ENCODE measurements around the gene CATSPERE.
"Not testable (repeated sequence)": the region's sequence is repeated elsewhere in the genome, so short reads cannot be mapped to it uniquely, and the experiment has no call there.

The CATSPERE gene

DNA sequence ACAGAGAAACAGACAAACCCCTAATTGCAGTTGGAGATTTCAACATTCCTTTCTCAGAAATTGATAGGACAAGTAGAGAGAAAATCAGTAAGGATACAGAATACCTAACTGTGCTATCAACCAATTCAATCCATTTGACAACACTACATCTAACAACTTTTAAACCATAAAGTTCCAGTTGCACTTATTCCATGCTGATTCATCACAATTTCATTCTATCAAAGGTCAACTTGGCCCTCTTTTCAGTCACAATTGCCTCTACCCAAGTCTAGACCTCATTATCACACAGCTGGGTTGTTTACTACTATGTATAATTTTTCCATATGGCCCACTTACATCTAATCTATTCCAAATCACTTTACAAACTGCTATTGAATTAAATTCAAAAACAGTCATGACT, 172.1 kb downstream of the CATSPERE start:
- no peak for DNase-seq (ENCODE audit: low read depth in 2 of 2)

DNA sequence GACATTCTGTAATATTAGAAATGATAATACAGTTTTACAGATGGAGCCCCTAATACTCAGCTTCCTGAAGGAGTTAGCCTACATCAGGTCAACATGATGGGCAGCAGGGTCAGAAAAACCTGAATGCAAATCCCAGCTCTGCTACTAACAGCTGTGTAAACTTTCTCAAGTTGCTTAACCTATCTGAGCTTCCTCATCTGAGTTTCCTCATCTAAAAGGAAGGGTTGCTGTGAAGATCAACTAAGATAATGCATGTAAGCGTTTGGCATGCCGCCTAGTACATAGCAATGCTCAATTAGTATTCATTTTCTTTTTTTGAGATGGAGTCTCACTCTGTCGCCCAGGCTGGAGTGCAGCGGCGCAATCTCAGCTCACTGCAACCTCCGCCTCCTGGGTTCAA, 173.5 kb downstream of the CATSPERE start:
- no peak for DNase-seq (ENCODE audit: low read depth in 2 of 2)

DNA sequence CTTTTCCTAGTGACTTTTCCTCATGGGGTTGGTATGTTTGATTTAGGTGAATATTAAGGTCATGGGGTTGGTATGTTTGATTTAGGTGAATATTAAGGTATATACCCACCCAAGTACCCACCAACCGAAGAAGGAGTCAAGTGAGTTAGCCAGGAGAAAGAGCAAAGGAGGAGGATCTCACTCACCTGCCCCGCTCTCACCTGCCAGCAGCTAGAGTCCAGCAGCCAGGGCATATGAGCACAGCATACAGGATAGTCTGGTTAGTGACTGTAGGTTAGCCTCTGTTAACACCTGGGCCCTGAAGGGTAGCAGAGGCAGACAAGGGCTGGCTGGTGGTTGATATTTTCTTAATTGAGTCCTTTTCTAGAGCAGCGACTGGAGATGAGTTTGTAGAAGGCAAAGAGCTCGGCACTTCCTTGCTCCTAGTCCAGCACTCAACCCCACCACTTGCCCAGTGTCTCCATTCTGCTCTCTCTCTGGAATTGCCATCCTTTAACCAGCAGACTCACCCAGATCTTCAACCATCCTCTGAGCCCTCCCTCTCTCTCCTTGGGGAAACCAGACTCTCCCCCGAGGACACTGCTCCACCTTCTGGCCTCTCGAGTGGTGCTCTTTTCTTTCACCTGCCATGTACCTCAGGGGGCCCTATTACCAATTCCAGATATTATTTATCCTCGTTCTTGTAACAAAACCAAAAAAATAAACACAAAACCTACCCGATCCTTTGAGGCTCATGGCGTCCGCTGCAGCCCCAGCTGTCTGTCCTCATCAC, 175.6 kb downstream of the CATSPERE start:
- no peak for DNase-seq (ENCODE audit: low read depth in 2 of 2)

DNA sequence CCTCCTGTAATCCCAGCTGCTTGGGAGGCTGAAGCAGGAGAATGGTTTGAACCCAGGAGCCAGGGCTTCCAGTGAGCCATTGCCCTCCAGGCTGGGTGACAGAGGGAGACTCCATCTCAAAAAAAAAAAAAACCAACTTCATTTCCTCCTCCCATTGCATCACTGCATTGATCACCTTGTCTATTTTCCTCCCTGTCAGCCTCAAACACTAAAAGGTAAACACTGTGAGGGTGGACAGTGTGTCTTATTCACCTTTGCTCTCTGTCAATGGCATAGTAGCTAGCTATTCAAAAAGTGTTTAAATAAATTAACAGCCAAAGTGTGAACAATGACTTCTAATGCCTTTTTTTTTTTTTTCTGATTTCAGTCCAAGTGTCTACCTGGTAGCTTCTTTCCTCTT, 178.5 kb downstream of the CATSPERE start:
- DNase-seq (ENCODE audit: low read depth in 2 of 2) = no peak

DNA sequence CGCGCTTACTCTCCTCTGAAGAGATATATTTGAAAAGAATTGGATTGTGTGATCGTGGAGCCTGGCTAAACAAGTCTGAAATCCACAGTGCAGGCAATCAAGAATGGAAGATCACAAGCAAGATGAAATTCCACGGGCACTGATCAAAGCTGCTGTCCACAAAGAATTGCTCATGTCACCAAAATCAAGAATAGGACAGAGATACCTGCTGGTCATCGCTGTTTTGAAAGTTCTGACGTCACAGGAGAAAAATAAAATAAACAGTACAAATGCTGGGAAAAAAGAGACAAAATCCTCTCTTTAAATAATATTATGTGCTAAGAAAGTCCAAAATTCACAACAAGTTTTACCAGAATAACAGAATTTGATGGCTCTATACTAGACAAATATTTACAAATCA, 179.8 kb downstream of the CATSPERE start:
- no peak for DNase-seq (ENCODE audit: low read depth in 2 of 2)

DNA sequence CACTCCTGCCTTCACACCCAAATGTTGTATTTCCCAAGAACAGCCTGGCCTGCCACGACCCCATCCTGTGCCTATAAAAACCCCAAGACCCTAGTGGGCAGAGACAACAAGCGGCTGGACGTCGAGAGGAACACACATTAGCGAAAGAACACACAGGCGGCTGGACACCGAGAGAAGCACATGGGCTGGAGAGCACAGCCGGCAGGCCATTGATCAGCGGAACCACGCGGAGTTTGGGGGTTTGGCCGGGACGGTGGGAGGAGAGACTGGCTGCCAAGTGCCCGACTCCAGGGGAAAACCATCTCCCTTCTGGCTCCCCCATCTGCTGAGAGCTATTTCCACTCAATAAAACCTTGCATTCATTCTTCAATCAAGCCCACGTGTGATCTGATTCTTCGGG, 181.5 kb downstream of the CATSPERE start:
- no peak for DNase-seq (ENCODE audit: low read depth in 2 of 2)

DNA sequence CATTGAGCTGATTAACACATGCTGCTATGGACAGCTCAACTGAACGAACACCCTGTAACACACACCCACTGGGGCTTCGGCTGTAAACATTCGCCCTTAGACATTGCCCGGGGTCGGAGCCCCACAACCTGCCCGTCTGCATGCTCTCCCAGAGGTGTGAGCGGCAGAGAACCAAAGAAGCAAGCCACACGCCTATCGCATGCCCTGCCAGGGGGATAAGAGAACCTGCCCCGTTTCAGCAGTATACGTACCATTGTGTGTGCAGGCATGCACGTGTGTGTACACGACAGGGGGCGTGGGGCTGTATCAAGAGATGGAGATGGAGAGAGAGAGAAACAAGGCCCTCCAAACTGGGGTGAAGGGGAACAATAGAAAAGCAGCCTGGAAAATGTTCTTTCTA, 181.9 kb downstream of the CATSPERE start:
- no peak for DNase-seq (ENCODE audit: low read depth in 2 of 2)

DNA sequence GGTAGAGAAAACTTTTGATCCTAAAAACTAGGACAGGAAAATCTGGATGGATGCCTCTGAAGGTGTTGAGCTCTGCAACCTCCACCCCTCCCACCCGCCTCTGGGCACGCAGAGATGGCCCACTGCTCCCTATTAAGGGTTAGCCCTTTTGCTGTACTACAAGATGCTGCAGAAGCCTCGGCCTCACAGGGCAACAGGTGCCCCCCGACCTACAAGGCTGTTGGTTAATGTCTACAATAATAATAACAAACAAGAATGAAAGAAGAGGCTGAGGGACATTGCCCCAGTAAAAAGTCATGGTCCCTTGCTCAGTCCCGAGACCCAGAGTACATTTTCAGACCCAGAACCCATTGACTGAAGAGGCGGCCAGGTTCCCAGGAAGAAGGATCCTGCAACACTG, 184.3 kb downstream of the CATSPERE start:
- no peak for DNase-seq (ENCODE audit: low read depth in 2 of 2)

DNA sequence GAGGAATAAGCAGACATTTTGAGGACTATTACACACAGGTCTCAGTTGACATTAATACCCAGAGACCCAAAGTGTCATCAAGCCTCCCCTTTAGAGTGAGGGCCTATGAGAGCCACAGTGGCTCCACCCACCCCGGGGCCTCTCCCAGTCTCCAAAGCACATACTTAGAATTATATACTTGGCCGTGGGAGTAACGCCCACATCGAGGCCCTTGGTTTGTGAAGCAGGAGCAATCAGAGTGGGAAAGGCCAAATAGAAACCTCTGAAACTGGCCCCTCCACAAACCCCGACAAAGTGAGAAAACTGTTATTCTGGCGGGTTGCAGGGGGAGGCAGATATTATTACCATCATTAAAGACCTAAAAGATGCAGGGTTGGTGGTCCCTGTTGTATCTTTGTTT, 184.8 kb downstream of the CATSPERE start:
- DNase-seq (ENCODE audit: low read depth in 2 of 2) = no peak

DNA sequence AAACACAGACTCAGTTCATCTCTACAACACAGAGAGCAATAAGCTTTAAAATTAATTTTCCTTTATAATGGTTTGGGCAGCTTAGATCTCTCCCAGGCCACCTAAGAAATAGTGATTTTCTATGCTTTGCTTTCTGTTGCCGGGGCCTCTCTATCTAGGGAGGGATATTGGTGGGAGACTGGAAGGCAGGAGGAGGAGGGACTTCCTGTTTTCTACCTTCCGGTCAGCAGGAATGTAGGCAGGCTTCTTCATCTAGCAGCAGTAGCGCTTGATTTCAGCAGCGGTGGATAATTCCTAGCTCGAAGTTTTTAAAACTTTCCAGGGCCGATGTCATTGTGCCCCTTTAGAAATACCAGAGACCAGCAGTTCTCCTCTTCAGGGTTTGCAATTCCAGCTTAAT, 186.7 kb downstream of the CATSPERE start:
- DNase-seq (ENCODE audit: low read depth in 2 of 2) = no peak

DNA sequence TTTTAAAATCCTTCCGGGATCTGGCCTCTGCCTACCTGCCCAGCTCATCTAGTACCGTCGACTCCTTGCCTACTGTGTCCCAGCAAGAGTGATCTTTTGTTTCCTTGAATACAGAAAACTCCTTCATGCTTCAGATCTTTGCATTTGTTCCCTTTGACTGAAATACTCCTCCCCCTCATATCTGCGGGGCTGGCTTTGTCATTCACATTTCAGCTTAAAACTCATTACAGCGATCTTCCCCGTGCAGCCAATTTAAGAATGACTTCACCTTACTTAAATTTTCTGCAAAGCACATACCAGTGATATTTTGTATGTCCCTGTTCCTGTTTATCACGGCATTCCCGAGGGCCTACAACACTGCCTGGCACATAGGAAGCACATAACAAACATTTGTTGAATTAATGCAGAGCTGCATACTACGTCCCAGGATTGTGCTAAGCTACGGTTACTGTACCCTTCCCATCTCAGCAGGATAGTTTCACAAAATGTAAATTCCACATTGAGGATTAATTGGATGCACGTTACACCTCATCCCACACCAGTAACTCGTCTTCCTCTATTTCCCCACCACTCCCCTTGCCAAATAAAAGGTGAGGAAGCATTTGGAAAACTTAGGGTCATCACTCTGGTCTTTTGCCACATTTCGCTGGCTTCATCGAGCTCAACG, 191.0 kb downstream of the CATSPERE start:
- peak in 1 of 2 experiments; percentile 12 for DNase-seq (ENCODE audit: low read depth in 2 of 2)

DNA sequence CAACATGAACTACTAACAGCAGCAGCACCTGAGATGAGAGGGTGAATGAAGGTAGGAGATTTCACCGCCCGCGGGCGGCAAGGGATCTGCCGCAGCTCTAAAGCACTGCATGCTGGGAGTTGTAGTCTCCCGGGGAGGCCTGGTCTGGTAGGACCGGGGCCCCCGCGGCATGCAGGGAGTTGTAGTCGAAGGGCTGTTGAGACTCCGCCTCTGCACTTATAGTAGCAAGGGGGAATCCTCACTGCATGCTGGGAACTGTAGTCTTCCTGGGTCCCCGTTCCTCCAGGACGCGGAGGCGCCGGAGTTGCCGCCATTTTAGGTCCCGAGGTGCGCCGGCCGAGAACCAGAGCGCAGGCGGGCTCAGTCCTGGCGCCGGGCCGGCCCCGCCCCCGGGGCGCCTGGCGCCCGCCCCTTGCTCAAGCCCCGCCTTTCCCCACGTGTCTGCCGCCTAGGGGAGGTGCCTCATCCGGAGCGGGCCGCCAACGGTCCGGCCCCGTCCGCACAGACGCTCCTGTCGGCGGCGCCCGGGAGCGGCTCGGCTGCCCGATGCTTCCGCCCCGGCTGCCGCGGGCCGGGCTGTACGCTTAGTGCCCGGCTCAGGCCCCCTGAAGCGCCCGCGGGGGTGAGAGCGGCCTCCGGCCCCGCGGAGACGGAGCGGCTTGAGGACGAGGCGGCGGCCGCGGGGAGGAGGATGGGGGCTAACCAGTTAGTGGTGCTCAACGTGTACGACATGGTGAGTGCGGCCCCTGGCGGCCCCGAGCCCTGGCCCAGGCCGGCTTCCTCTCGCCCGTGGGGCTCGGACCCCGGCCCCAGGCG, 191.8 kb downstream of the CATSPERE start, which contains the start of gene DESI2:
Gene DESI2 (plus strand): TSS at position 504 of the 816 bp plus-strand sequence. CDS start 188 bp downstream, at position 692.
- peak; percentile 99 for DNase-seq (ENCODE audit: low read depth in 2 of 2)

DNA sequence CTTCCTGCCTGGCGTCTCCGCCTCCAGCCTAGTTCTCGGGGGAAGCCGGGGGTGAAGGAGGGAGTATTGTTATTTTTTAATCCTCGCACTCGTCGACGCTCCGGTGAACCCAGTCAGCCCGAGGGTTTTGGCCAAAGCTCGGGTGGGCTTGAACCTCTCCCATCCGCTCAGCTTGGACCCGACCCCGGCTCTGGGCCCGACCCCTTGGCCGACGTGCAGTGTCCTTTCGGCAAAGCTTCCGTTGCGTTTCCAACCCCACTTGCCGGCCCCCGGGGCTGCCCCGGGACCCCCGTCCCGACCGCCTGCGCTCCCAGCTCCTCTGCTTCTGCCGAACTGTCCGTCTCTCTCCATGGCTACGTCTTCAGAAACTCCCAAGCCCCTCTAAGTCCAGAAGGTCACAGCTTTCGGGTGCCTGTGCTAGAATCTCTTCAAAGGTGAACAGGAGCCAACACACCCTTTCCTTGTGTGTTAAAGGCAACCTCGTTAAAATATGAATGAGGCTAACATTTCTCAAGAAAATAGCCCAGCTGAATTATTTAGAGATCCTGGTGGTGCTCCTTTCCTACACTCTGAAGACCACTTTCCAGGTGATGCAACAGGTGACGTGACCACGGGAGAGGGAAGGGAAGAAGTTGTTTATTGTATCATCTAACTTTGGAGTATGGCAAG, 192.5 kb downstream of the CATSPERE start:
- no peak for DNase-seq (ENCODE audit: low read depth in 2 of 2)

DNA sequence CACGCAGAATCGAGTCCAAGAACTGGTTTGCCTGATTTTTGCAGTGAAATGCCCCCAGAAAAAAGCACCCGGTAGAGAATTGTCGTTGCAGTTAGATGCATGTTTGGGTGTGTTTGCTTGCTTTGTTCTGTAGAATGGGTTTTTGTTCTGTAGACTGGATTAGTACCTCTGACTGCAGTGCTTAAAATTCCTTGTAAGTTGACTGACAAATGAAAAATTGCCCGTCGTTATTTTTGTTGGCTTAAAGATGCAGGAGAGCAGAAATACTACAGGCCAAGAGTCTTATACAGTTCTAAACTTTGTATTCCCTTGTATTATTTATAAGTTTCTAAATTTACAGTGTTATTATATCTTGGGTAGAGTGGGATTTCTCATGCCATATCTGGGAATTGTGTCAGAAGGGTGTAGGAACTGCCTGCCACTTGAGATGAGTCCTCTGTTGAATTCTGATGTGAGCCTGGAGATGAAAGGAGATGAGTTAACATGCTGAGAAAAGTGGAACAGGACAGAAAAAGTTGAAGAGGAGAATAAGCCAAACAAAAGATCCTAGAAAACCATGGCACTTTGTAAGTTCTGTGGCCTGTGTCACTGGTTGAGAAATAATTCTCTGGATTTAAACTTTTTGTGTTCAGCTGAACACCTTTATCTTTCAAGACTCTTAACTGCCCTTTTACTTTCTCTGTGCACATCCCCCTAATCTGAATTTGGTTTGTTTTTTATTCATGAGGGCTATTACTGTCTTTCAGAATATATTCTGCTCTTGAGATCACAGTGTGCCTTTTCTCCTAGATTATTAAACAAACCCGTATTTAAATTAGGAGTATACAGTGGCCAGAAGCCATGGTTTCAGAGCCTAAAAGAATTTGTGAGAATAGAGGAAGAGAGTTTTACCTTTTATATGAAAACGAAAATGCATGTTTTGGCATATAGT, 193.3 kb downstream of the CATSPERE start:
- no peak for DNase-seq (ENCODE audit: low read depth in 2 of 2)

DNA sequence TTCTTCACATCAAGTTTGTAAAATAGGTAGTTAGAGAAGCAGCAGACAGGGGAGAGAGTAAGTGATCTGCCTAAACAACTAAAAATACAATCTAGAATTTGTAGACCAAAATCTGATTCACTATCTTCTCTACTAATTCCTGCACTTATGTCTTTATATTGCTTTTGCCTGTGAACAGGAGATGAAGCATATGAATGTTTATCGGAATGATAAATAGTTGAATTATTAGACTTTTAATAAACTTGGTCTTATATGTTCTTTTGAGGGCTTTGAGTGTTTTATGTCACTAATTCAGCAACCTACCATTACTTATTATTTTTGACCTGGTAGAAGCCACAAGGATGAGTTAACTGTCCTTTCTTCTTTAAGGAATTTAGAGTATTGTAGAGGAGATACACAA, 194.1 kb downstream of the CATSPERE start:
- no peak for DNase-seq (ENCODE audit: low read depth in 2 of 2)

DNA sequence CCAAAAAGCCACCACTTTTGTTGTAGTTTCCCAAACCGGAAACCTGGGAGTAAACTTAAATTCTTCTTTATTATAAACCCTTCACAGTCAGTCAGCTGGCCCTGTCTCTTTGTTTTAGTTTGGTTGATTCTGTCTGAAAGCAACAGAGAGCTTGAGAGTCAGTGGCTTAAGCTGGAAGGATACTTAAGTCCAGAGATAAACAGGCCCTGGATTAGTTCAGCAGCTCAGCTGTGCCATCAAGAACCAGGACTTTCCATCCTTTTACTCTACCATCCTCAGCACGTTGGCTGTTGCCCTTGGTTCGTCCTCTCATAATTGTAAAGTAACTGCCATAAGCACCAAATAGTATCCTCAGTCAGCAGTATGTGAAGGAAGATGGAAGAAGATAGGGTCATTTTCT, 196.3 kb downstream of the CATSPERE start:
- no peak for DNase-seq (ENCODE audit: low read depth in 2 of 2)

DNA sequence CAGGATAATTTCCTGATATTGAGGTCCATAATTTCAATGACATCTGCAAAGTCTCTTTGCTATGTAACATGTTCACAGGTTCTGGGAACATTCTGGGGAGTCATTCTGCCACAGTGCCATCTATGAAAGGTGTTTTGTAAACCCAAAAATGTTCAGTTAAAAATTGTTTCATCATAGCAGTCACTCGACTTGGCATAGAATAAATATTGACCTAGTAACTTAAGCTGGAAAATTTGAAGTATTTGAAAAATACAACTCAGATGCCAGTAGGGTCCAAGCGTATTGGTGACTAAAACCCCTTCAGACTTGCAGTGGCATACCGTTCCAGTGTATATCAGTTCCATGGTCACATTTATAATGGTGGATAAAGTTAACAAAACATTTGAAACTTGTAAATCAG, 198.6 kb downstream of the CATSPERE start:
- DNase-seq (ENCODE audit: low read depth in 2 of 2) = no peak

DNA sequence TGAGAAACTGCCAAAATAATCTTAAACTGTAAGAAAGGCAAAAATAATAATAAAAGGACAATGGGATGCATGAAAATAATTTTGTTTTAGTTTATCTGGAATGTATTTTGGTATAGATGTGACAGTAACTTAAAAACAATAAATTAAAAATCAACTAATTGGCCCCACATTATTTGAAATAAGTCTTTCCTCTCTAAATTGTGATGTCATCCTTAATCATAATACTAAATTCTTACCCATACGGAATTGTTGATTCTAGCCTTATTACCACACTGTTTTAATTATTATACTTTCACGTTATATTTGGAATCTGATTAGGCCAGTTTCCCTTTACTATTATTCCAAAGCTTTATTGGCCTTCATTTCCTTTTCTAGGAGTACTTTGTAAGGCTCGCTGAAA, 199.5 kb downstream of the CATSPERE start:
- DNase-seq (ENCODE audit: low read depth in 2 of 2) = no peak

DNA sequence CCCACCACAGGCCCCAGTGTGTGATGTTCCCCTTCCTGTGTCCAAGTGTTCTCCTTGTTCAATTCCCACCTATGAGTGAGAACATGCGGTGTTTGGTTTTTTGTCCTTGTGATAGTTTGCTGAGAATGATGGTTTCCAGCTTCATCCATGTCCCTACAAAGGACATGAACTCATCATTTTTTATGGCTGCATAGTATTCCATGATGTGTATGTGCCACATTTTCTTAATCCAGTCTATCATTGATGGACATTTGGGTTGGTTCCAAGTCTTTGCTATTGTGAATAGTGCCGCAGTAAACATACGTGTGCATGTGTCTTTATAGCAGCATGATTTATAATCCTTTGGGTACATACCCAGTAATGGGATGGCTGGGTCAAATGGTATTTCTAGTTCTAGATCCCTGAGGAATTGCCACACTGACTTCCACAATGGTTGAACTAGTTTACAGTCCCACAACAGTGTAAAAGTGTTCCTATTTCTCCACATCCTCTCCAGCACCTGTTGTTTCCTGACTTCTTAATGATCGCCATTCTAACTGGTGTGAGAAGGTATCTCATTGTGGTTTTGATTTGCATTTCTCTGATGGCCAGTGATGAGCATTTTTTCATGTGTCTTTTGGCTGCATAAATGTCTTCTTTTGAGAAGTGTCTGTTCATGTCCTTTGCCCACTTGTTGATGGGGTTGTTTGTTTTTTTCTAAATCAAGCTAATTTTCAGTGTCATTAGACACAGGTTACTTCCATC, 200.7 kb downstream of the CATSPERE start:
- DNase-seq (ENCODE audit: low read depth in 2 of 2) = not testable (repeated sequence)

DNA sequence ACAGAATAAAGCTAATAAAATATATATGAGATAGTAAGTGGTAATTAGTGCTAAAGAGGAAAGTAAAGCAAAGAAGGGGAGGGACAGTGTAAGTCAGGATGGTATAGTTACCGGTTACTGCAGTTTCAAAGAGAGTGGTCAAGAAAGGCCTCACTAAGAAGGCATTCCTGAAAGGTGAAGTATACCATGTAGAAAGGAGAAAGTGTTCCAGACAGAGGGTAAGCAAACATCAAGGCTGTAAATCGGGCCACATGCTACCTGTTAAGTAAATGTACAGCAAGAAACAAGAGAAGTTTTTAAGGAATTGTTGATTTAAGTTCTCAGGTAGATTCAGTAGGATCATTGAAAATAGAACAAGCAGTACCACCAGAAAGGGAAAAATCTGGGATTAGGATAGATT, 201.5 kb downstream of the CATSPERE start:
- DNase-seq (ENCODE audit: low read depth in 2 of 2) = no peak
